Stimulated activated CD8-positive, alpha-beta memory T cell treated with anti-CD3 and anti-CD28 coated beads, Interleukin-7, amount 100 ng/mL, for 4 hours (primary cell): Measurements from ENCODE around the gene B3GALT6.

ENCODE experiments used
- DNase-seq, 2 donors: peaks; one replicate each; pipeline ENCODE4 v3.0.0-alpha.2; 2020; ENCODE audit warnings: low read depth in 2 of 2

B3GALT6 gene

GRCh38 chr1:1200876-1201810 lies 30.9 kb upstream of the B3GALT6 start:
- DNase-seq, result peak; percentile 84 to 93

- no peak for DNase-seq
These were observed 29.0 kb upstream of the B3GALT6 start for GRCh38 chr1:1202831-1203560.

- DNase-seq, result no peak
These were observed 28.2 kb upstream of the B3GALT6 start for GRCh38 chr1:1203561-1204424.

GRCh38 chr1:1204425-1204920 lies 27.6 kb upstream of the B3GALT6 start:
- DNase-seq, result no peak

- no peak for DNase-seq
These were observed 26.9 kb upstream of the B3GALT6 start for GRCh38 chr1:1204998-1205768.

- DNase-seq, result no peak
These were observed 26.2 kb upstream of the B3GALT6 start for GRCh38 chr1:1205769-1206375.

- DNase-seq, result peak in 1 of 2 donors; percentile 43
These were observed 25.6 kb upstream of the B3GALT6 start, which contains the start of gene TNFRSF18 for GRCh38 chr1:1206376-1206965. Gene TNFRSF18 (minus strand): TSS chr1:1206592. CDS start chr1:1206571, 21 bp downstream.

GRCh38 chr1:1206966-1207531 lies 25.0 kb upstream of the B3GALT6 start:
- DNase-seq, result no peak

GRCh38 chr1:1207571-1207892 lies 24.5 kb upstream of the B3GALT6 start:
- no peak for DNase-seq

- peak in 1 of 2 donors; percentile 44 for DNase-seq
These were observed 23.2 kb upstream of the B3GALT6 start for GRCh38 chr1:1208713-1209433.

GRCh38 chr1:1210726-1211540 lies 21.1 kb upstream of the B3GALT6 start:
- peak in 1 of 2 donors; percentile 0 for DNase-seq

GRCh38 chr1:1211541-1212441 lies 20.2 kb upstream of the B3GALT6 start:
- peak in 1 of 2 donors; percentile 0 for DNase-seq

GRCh38 chr1:1212780-1213344 lies 19.2 kb upstream of the B3GALT6 start:
- DNase-seq, result peak in 1 of 2 donors; percentile 47

- peak in 1 of 2 donors; percentile 51 for DNase-seq
These were observed 18.4 kb upstream of the B3GALT6 start, which contains the start of gene TNFRSF4 for GRCh38 chr1:1213345-1214265. Gene TNFRSF4 (minus strand): TSS chr1:1214153. CDS start chr1:1214127, 26 bp downstream.

- no peak for DNase-seq
These were observed 16.9 kb upstream of the B3GALT6 start for GRCh38 chr1:1215080-1215676.
